PC-3 (cell line): ENCODE data around the gene SEC23IP. TPM values are rescaled to one million over a fixed set of nuclear protein-coding genes. Genes with fewer than 3 reads are reported as not detected.

ENCODE experiments used
- ATAC-seq: fragments of 200-7000 bp; cut with Tn5 transposase; 2 replicates; pipeline ENCODE4 v1.9.1; 2020; ENCODE audit warnings: mild to moderate bottlenecking, moderate library complexity
- BruUV-seq: library from RNA; stranded (reverse); fragments of 400-500 nt; replicated peaks from 2 replicates; lab custom pipeline; 2021; lab: Mats Ljungman, UMichigan
- CTCF ChIA-PET: fragments of 300-600 bp; sonication (Branson Sonifier 250); formaldehyde crosslinking; loops from one replicate; lab custom pipeline; 2022; ENCODE audit warnings: antibody characterized with exemption; lab: Charles Lee
- POLR2A ChIA-PET: fragments of 300-600 bp; sonication (Branson Sonifier 250); formaldehyde crosslinking; loops from one replicate; lab custom pipeline; 2022; ENCODE audit warnings: antibody characterized with exemption; ENCODE audit not compliant: unreplicated experiment; lab: Charles Lee
- DNase-seq: peaks from one replicate; pipeline ENCODE4 v3.0.0-alpha.2; 2015
- H2AFZ ChIP-seq: fragments of 300-600 bp; sonication (generic); 2 replicates; pipeline ENCODE4 v1.6.0; 2016; ENCODE audit warnings: antibody characterized with exemption, low read length
- H3F3A ChIP-seq: fragments of 300-600 bp; sonication (generic); one replicate; pipeline ENCODE4 v1.6.0; 2017; ENCODE audit warnings: antibody characterized with exemption, low read length, control low read depth, mild to moderate bottlenecking; ENCODE audit not compliant: unreplicated experiment
- H3K27ac ChIP-seq: fragments of 300-600 bp; sonication (generic); 2 replicates; pipeline ENCODE4 v1.5.1; 2016; ENCODE audit warnings: mild to moderate bottlenecking, low read length
- H3K27me3 ChIP-seq: fragments of 300-600 bp; sonication (generic); 2 replicates; pipeline ENCODE4 v1.6.1; 2016; ENCODE audit warnings: low read length, mixed read lengths
- H3K36me3 ChIP-seq: fragments of 300-600 bp; sonication (generic); 2 replicates; pipeline ENCODE4 v1.6.1; 2016; ENCODE audit warnings: low read depth, mixed run types, low read length, mixed read lengths
- H3K4me1 ChIP-seq: fragments of 300-600 bp; sonication (generic); 2 replicates; pipeline ENCODE4 v1.5.1; 2016; ENCODE audit warnings: low read length; ENCODE audit not compliant: insufficient read depth
- H3K4me2 ChIP-seq: fragments of 300-600 bp; sonication (generic); 2 replicates; pipeline ENCODE4 v1.6.0; 2016; ENCODE audit warnings: low read length
- H3K4me3 ChIP-seq: fragments of 300-600 bp; sonication (generic); 2 replicates; pipeline ENCODE4 v1.5.1; 2016; ENCODE audit warnings: mild to moderate bottlenecking, low read length, mixed read lengths
- H3K79me2 ChIP-seq: fragments of 300-600 bp; sonication (generic); 2 replicates; pipeline ENCODE4 v1.6.1; 2017; ENCODE audit warnings: low read length, mixed read lengths
- H3K9ac ChIP-seq: fragments of 300-600 bp; sonication (generic); 2 replicates; pipeline ENCODE4 v1.6.0; 2016; ENCODE audit warnings: mild to moderate bottlenecking, low read length
- H3K9me2 ChIP-seq: fragments of 300-600 bp; sonication (generic); replicated peaks from 2 replicates; pipeline ENCODE4 v1.6.1; 2016; ENCODE audit warnings: mixed run types, low read length, mixed read lengths
- H3K9me3 ChIP-seq: fragments of 300-600 bp; sonication (generic); 2 replicates; pipeline ENCODE4 v1.6.1; 2016; ENCODE audit warnings: low read length, mixed read lengths
- H4K20me1 ChIP-seq: fragments of 300-600 bp; sonication (generic); 2 replicates; pipeline ENCODE4 v1.6.1; 2016; ENCODE audit warnings: low read length, mixed read lengths
- EZH2 ChIP-seq: fragments of 300-600 bp; sonication (generic); IDR thresholded peaks from one replicate; pipeline ENCODE4 v1.6.1; 2017; ENCODE audit warnings: antibody characterized with exemption, mild to moderate bottlenecking, low read length; ENCODE audit not compliant: unreplicated experiment
- EZH2phosphoT487 ChIP-seq: fragments of 300-600 bp; sonication (generic); IDR thresholded peaks from 2 replicates; pipeline ENCODE4 v1.6.1; 2018; ENCODE audit warnings: mild to moderate bottlenecking, antibody characterized with exemption, low read length, borderline replicate concordance
- intact Hi-C: fragments of 100-400 bp; cut with micrococcal nuclease; formaldehyde crosslinking; loops from 2 replicates; pipeline ENCODE4 v1.9.0; 2023
- total RNA-seq: library from RNA; depleted of rRNA; stranded (reverse); fragments of >200 nt; gene quantifications from 2 replicates; pipeline ENCODE4 v1.2.3, GENCODE V29; 2014
- TF ChIP-seq, protein P1 (sequence below): fragments of 300-600 bp; sonication (generic); conservative IDR thresholded peaks from 2 replicates; pipeline ENCODE4 v1.5.1; 2017; ENCODE audit warnings: antibody characterized with exemption, low read depth, mild to moderate bottlenecking, low read length

Gene SEC23IP
- total RNA-seq, 1 experiment from 2014 or later: 42.7 TPM

DNA sequence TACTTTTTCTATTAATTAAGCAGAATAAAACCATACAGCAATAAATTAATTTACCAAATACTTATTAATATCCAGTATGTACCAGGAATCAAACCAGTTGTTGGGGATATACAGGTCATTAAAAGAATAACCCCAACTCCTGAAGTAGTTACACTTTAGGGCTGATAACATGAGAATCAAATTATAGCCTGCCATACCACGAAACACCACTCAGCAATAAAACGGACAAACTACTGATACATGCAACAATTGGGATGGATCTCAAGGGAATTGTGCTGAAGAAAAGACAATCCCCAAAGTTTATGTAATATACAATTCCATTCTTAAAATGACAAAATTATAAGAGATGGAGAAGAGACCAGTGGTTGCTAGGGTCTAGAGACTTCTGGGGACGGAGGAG, 42.6 kb upstream of the SEC23IP start:
- ChIA-PET CTCF (no interaction called here), POLR2A (no interaction called here)
- Histone ChIP-seq H4K20me1 (no peaks in the 10 kb centered on the region), H3K79me2 (no peaks in the 10 kb centered on the region), H3K27ac (no peak overlapping the region), H3K36me3 (peaks cover 46% of the 10 kb centered on the region), H3K4me1 (no peaks in the 10 kb centered on the region), H3K4me3 (no peak overlapping the region), H2AFZ (no peak overlapping the region), H3K9ac (no peak overlapping the region), H3K9me3 (no peaks in the 10 kb centered on the region), H3K9me2 (no peaks in the 10 kb centered on the region), H3F3A (no peaks in the 10 kb centered on the region), H3K27me3 (no peaks in the 10 kb centered on the region), H3K4me2 (no peak overlapping the region)
- intact Hi-C loops: no loop called here
- ATAC-seq: no peak
- BruUV-seq: no TSS peak
- TF ChIP-seq EZH2phosphoT487: no peak
- no peak for TF ChIP-seq EZH2
- TF ChIP-seq, protein P1, sequence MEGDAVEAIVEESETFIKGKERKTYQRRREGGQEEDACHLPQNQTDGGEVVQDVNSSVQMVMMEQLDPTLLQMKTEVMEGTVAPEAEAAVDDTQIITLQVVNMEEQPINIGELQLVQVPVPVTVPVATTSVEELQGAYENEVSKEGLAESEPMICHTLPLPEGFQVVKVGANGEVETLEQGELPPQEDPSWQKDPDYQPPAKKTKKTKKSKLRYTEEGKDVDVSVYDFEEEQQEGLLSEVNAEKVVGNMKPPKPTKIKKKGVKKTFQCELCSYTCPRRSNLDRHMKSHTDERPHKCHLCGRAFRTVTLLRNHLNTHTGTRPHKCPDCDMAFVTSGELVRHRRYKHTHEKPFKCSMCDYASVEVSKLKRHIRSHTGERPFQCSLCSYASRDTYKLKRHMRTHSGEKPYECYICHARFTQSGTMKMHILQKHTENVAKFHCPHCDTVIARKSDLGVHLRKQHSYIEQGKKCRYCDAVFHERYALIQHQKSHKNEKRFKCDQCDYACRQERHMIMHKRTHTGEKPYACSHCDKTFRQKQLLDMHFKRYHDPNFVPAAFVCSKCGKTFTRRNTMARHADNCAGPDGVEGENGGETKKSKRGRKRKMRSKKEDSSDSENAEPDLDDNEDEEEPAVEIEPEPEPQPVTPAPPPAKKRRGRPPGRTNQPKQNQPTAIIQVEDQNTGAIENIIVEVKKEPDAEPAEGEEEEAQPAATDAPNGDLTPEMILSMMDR: no peak
- no peak for DNase-seq

DNA sequence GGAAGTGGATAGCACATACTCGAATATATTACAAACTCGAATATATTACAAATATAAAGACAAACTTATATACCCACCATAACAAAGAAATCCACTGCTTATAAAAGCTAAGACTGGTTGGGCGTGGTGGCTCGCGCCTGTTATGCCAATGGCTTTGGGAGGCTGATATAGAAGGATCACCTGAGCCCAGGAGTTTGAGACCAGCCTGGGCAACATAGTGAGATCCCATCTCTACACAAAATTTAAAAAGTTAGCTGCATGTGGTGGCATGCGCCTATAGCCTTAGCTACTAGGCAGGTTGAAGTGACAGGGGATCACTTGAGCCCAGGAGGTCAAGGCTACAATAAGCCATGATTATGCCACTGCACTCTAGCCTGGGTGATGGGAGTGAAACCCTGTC, 40.3 kb upstream of the SEC23IP start:
- intact Hi-C loops: no loop called here

DNA sequence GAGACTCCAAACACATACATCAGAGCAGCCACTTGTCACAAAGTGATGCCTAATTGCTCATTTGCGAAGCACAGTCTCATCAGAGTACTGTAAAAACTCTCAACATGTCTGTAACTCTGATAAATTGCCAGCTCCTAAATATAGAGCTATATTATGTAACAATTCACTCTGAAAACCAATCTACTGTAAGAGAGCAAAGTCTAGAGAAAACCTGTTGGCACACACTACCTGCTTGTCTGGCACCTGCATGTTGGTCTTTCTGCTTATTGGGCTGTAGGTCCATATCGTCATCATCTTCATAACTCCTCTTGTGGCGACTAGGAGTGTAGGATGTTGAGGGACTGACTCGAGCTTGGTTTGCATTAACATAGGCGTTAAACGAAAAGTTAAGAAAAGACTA, 39.7 kb upstream of the SEC23IP start:
- no peak for TF ChIP-seq EZH2
- TF ChIP-seq, protein P1: no peak
- no peak for TF ChIP-seq EZH2phosphoT487
- no peak overlapping the region for H3K4me2 ChIP-seq
- no peaks in the 10 kb centered on the region for H3K79me2 ChIP-seq
- no peak overlapping the region for H3K4me3 ChIP-seq
- ATAC-seq: no peak
- H3K27ac ChIP-seq: no peak overlapping the region
- no peaks in the 10 kb centered on the region for H3K9me3 ChIP-seq
- CTCF ChIA-PET: no interaction called here
- peaks cover 37% of the 10 kb centered on the region for H3K36me3 ChIP-seq
- H3K4me1 ChIP-seq: no peaks in the 10 kb centered on the region
- H3K27me3 ChIP-seq: no peaks in the 10 kb centered on the region
- BruUV-seq: no TSS peak
- H4K20me1 ChIP-seq: no peaks in the 10 kb centered on the region
- no peak overlapping the region for H3K9ac ChIP-seq
- H3K9me2 ChIP-seq: no peaks in the 10 kb centered on the region
- no peak for DNase-seq
- no peaks in the 10 kb centered on the region for H3F3A ChIP-seq
- no peak overlapping the region for H2AFZ ChIP-seq
- POLR2A ChIA-PET: no interaction called here
- intact Hi-C loops: no loop called here

More for the DNA sequence above, 40.3 kb upstream of the SEC23IP start:
- TF ChIP-seq, protein P1: no peak
- TF ChIP-seq EZH2phosphoT487 (no peak), EZH2 (no peak)
- H3K4me3 ChIP-seq: no peak overlapping the region
- no peaks in the 10 kb centered on the region for H3K4me1 ChIP-seq
- no TSS peak for BruUV-seq
- H3K9me3 ChIP-seq: no peaks in the 10 kb centered on the region
- no peaks in the 10 kb centered on the region for H3F3A ChIP-seq
- no peaks in the 10 kb centered on the region for H3K27me3 ChIP-seq
- no peaks in the 10 kb centered on the region for H3K79me2 ChIP-seq
- H3K36me3 ChIP-seq: peaks cover 36% of the 10 kb centered on the region
- H4K20me1 ChIP-seq: no peaks in the 10 kb centered on the region
- ATAC-seq (no peak), DNase-seq (no peak)
- POLR2A ChIA-PET: no interaction called here
- H3K9ac ChIP-seq: no peak overlapping the region
- H3K4me2 ChIP-seq: no peak overlapping the region
- no peak overlapping the region for H2AFZ ChIP-seq
- no peaks in the 10 kb centered on the region for H3K9me2 ChIP-seq
- no peak overlapping the region for H3K27ac ChIP-seq
- CTCF ChIA-PET: no interaction called here
